PC-3 (cell line): Measurements from ENCODE around the gene PLPP3. TPM values are rescaled to one million over a fixed set of nuclear protein-coding genes. Genes with fewer than 3 reads are reported as not detected.

Experiments
- ATAC-seq: fragments of 200-7000 bp; cut with Tn5 transposase; 2 replicates; pipeline ENCODE4 v1.9.1; 2020; ENCODE audit warnings: mild to moderate bottlenecking, moderate library complexity
- BruUV-seq: library from RNA; stranded (reverse); fragments of 400-500 nt; replicated peaks from 2 replicates; lab custom pipeline; 2021; lab: Mats Ljungman, UMichigan
- CTCF ChIA-PET: fragments of 300-600 bp; sonication (Branson Sonifier 250); formaldehyde crosslinking; loops from one replicate; lab custom pipeline; 2022; ENCODE audit warnings: antibody characterized with exemption; lab: Charles Lee
- POLR2A ChIA-PET: fragments of 300-600 bp; sonication (Branson Sonifier 250); formaldehyde crosslinking; loops from one replicate; lab custom pipeline; 2022; ENCODE audit warnings: antibody characterized with exemption; ENCODE audit not compliant: unreplicated experiment; lab: Charles Lee
- DNase-seq: peaks from one replicate; pipeline ENCODE4 v3.0.0-alpha.2; 2015
- H2AFZ ChIP-seq: fragments of 300-600 bp; sonication (generic); 2 replicates; pipeline ENCODE4 v1.6.0; 2016; ENCODE audit warnings: antibody characterized with exemption, low read length
- H3F3A ChIP-seq: fragments of 300-600 bp; sonication (generic); one replicate; pipeline ENCODE4 v1.6.0; 2017; ENCODE audit warnings: antibody characterized with exemption, low read length, control low read depth, mild to moderate bottlenecking; ENCODE audit not compliant: unreplicated experiment
- H3K27ac ChIP-seq: fragments of 300-600 bp; sonication (generic); 2 replicates; pipeline ENCODE4 v1.5.1; 2016; ENCODE audit warnings: mild to moderate bottlenecking, low read length
- H3K27me3 ChIP-seq: fragments of 300-600 bp; sonication (generic); 2 replicates; pipeline ENCODE4 v1.6.1; 2016; ENCODE audit warnings: low read length, mixed read lengths
- H3K36me3 ChIP-seq: fragments of 300-600 bp; sonication (generic); 2 replicates; pipeline ENCODE4 v1.6.1; 2016; ENCODE audit warnings: low read depth, mixed run types, low read length, mixed read lengths
- H3K4me1 ChIP-seq: fragments of 300-600 bp; sonication (generic); 2 replicates; pipeline ENCODE4 v1.5.1; 2016; ENCODE audit warnings: low read length; ENCODE audit not compliant: insufficient read depth
- H3K4me2 ChIP-seq: fragments of 300-600 bp; sonication (generic); 2 replicates; pipeline ENCODE4 v1.6.0; 2016; ENCODE audit warnings: low read length
- H3K4me3 ChIP-seq: fragments of 300-600 bp; sonication (generic); 2 replicates; pipeline ENCODE4 v1.5.1; 2016; ENCODE audit warnings: mild to moderate bottlenecking, low read length, mixed read lengths
- H3K79me2 ChIP-seq: fragments of 300-600 bp; sonication (generic); 2 replicates; pipeline ENCODE4 v1.6.1; 2017; ENCODE audit warnings: low read length, mixed read lengths
- H3K9ac ChIP-seq: fragments of 300-600 bp; sonication (generic); 2 replicates; pipeline ENCODE4 v1.6.0; 2016; ENCODE audit warnings: mild to moderate bottlenecking, low read length
- H3K9me2 ChIP-seq: fragments of 300-600 bp; sonication (generic); replicated peaks from 2 replicates; pipeline ENCODE4 v1.6.1; 2016; ENCODE audit warnings: mixed run types, low read length, mixed read lengths
- H3K9me3 ChIP-seq: fragments of 300-600 bp; sonication (generic); 2 replicates; pipeline ENCODE4 v1.6.1; 2016; ENCODE audit warnings: low read length, mixed read lengths
- H4K20me1 ChIP-seq: fragments of 300-600 bp; sonication (generic); 2 replicates; pipeline ENCODE4 v1.6.1; 2016; ENCODE audit warnings: low read length, mixed read lengths
- CTCF ChIP-seq: fragments of 300-600 bp; sonication (generic); conservative IDR thresholded peaks from 2 replicates; pipeline ENCODE4 v1.5.1; 2017; ENCODE audit warnings: antibody characterized with exemption, low read depth, mild to moderate bottlenecking, low read length
- EZH2 ChIP-seq: fragments of 300-600 bp; sonication (generic); IDR thresholded peaks from one replicate; pipeline ENCODE4 v1.6.1; 2017; ENCODE audit warnings: antibody characterized with exemption, mild to moderate bottlenecking, low read length; ENCODE audit not compliant: unreplicated experiment
- EZH2phosphoT487 ChIP-seq: fragments of 300-600 bp; sonication (generic); IDR thresholded peaks from 2 replicates; pipeline ENCODE4 v1.6.1; 2018; ENCODE audit warnings: mild to moderate bottlenecking, antibody characterized with exemption, low read length, borderline replicate concordance
- intact Hi-C: fragments of 100-400 bp; cut with micrococcal nuclease; formaldehyde crosslinking; loops from 2 replicates; pipeline ENCODE4 v1.9.0; 2023
- total RNA-seq: library from RNA; depleted of rRNA; stranded (reverse); fragments of >200 nt; gene quantifications from 2 replicates; pipeline ENCODE4 v1.2.3, GENCODE V29; 2014

Gene PLPP3
- total RNA-seq, 1 experiment from 2014 or later: 41.0 TPM

GRCh38 chr1:56591909-56592308 is 12.5 kb upstream of the PLPP3 start:
- Histone ChIP-seq H3K9me3 (no peaks in the 10 kb centered on the region), H3K9ac (no peak overlapping the region), H2AFZ (no peak overlapping the region), H4K20me1 (no peaks in the 10 kb centered on the region), H3K27me3 (no peaks in the 10 kb centered on the region), H3K79me2 (no peaks in the 10 kb centered on the region), H3K36me3 (no peaks in the 10 kb centered on the region), H3K4me1 (0 out of 2 replicates have a peak, but pooled peaks cover 3% of the 10 kb centered on the region), H3K4me3 (no peak overlapping the region), H3K9me2 (no peaks in the 10 kb centered on the region), H3F3A (no peaks in the 10 kb centered on the region), H3K27ac (no peak overlapping the region), H3K4me2 (no peak overlapping the region)
- ATAC-seq (no peak), DNase-seq (no peak)
- POLR2A ChIA-PET: no interaction called here
- BruUV-seq: no TSS peak
- intact Hi-C loops: no loop called here
- TF ChIP-seq CTCF (no peak), EZH2phosphoT487 (no peak), EZH2 (no peak)
- CTCF ChIA-PET: no interaction called here

- Histone ChIP-seq H3K9me2 (no peaks in the 10 kb centered on the region), H2AFZ (no peak overlapping the region), H3K9ac (no peak overlapping the region), H3K79me2 (no peaks in the 10 kb centered on the region), H3K4me3 (no peak overlapping the region), H3K4me2 (no peak overlapping the region), H3K4me1 (peaks cover 7% of the 10 kb centered on the region; the same call in 1 of the 2 replicates), H3K36me3 (no peaks in the 10 kb centered on the region), H3K27me3 (no peaks in the 10 kb centered on the region), H3K9me3 (no peaks in the 10 kb centered on the region), H3F3A (no peaks in the 10 kb centered on the region), H4K20me1 (no peaks in the 10 kb centered on the region), H3K27ac (no peak overlapping the region)
- CTCF ChIA-PET: interaction anchor here (0.6 kb wide), 1 partner anchor 112 kb away, joined by 6 read pairs; no protein-coding TSS in a partner anchor
- intact Hi-C loops: no loop called here
- TF ChIP-seq EZH2phosphoT487: no peak
- no peak for TF ChIP-seq EZH2
- TF ChIP-seq CTCF: no peak
- POLR2A ChIA-PET: no interaction called here
- ATAC-seq: no peak
- BruUV-seq: no TSS peak
- DNase-seq: peak; percentile 54
Observed at GRCh38 chr1:56590520-56591011, 11.2 kb upstream of the PLPP3 start.

- intact Hi-C loops: loop anchor here (5.0 to 10.0 kb wide), 4 partner anchors 38 to 1005 kb away; partner anchors contain the start of gene PRKAA2
- Histone ChIP-seq H3K4me2 (no peak overlapping the region), H3K4me1 (peaks cover 7% of the 10 kb centered on the region; the same call in 1 of the 2 replicates), H3K27ac (no peak overlapping the region), H3K79me2 (no peaks in the 10 kb centered on the region), H4K20me1 (no peaks in the 10 kb centered on the region), H3F3A (no peaks in the 10 kb centered on the region), H3K4me3 (no peak overlapping the region), H3K27me3 (no peaks in the 10 kb centered on the region), H3K9ac (no peak overlapping the region), H3K36me3 (no peaks in the 10 kb centered on the region), H2AFZ (no peak overlapping the region), H3K9me2 (no peaks in the 10 kb centered on the region), H3K9me3 (no peaks in the 10 kb centered on the region)
- ChIA-PET POLR2A (no interaction called here), CTCF (no interaction called here)
- BruUV-seq: no TSS peak
- TF ChIP-seq EZH2phosphoT487: no peak
- no peak for TF ChIP-seq CTCF
- TF ChIP-seq EZH2: no peak
- DNase-seq: no peak
- no peak for ATAC-seq
Observed at GRCh38 chr1:56589369-56589768, 10.0 kb upstream of the PLPP3 start.
